ENCODE measurements around the gene NELFCD.

DNA sequence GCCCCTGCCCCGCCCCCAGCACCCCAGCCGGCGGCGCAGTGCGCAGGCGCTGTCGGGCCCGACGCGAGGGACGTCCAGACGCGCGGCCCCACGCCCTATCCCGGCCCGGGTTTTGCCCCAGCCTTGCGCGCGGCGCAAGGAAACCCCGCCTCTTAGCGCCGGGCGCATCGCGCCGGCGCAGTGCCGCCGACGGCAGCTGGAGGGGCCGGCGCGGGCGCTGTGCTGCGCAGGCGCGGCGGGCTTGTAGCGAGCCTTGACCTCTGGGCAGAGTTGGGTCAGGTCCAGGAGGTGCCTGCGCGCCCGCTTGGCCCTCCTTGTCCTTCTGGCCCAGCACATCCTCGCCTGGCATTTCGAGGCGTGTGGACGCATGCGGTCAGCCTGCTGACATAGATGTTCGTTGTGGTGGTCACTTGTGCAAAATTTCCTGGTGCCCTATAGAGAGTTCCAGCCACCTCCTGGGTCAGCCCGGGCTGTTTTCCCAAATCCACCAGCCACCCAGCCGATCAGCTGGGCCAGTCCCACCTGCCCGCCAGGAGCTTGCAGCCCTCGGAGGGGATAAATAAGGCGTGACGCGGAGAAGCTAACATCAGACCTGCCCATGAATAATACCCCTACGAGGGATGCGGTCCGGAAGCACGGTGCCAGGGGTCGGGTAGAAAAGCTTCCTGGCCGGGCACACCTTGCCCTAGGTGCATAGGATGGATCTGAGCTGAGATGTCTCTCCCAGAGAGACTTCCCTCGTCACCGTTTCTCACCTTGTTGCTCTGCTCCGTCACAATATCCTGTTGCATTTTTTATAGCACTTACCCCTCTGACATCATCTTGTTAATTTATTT, 62.0 kb downstream of the NELFCD start:
- TF ChIP-seq, protein P1, sequence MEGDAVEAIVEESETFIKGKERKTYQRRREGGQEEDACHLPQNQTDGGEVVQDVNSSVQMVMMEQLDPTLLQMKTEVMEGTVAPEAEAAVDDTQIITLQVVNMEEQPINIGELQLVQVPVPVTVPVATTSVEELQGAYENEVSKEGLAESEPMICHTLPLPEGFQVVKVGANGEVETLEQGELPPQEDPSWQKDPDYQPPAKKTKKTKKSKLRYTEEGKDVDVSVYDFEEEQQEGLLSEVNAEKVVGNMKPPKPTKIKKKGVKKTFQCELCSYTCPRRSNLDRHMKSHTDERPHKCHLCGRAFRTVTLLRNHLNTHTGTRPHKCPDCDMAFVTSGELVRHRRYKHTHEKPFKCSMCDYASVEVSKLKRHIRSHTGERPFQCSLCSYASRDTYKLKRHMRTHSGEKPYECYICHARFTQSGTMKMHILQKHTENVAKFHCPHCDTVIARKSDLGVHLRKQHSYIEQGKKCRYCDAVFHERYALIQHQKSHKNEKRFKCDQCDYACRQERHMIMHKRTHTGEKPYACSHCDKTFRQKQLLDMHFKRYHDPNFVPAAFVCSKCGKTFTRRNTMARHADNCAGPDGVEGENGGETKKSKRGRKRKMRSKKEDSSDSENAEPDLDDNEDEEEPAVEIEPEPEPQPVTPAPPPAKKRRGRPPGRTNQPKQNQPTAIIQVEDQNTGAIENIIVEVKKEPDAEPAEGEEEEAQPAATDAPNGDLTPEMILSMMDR (IDR thresholded peaks at IDR 0.05; ENCODE audit: insufficient read depth, low read depth, low read length): no peak
- TF ChIP-seq EZH2 (IDR thresholded peaks at IDR 0.05; ENCODE audit: insufficient read depth, low read length): no peak

Measured in astrocyte (in vitro differentiated cells and primary cell).